IPS-18a (cell line): Measurements from ENCODE around the gene SDHAF2.
A peak's percentile ranks its signal among the peaks of the same experiment; 100 is the strongest.
"Not testable (repeated sequence)": the region's sequence is repeated elsewhere in the genome, so short reads cannot be mapped to it uniquely, and the experiment has no call there.

Experiments
- H3K27ac ChIP-seq: one replicate; pipeline ENCODE4 v1.5.1; 2013; ENCODE audit warnings: low read length
- H3K27me3 ChIP-seq: one replicate; pipeline ENCODE4 v1.6.1; 2013; ENCODE audit warnings: mild to moderate bottlenecking, low read length; ENCODE audit not compliant: control insufficient read depth, insufficient read depth
- H3K36me3 ChIP-seq: one replicate; pipeline ENCODE4 v1.6.1; 2013; ENCODE audit warnings: low read depth, low read length; ENCODE audit not compliant: control insufficient read depth
- H3K4me1 ChIP-seq: one replicate; pipeline ENCODE4 v1.6.1; 2013; ENCODE audit warnings: low read depth, low read length; ENCODE audit not compliant: control insufficient read depth
- H3K4me3 ChIP-seq: one replicate; pipeline ENCODE4 v1.5.1; 2013; ENCODE audit warnings: low read length
- H3K9ac ChIP-seq: one replicate; pipeline ENCODE4 v1.6.1; 2013; ENCODE audit warnings: mild to moderate bottlenecking, low read length, moderate library complexity
- H3K9me3 ChIP-seq: one replicate; pipeline ENCODE4 v1.6.1; 2013; ENCODE audit warnings: low read depth, low read length; ENCODE audit not compliant: control insufficient read depth

The SDHAF2 gene

GRCh38 chr11:61429691-61430582 lies at the start of gene SDHAF2, which contains the start of gene CPSF7:
SDHAF2 (plus strand) TSS chr11:61430124; CDS start chr11:61430147, 23 bp downstream.
CPSF7 (minus strand) TSS chr11:61429975; CDS start chr11:61429235, 740 bp downstream.
- no peaks in the 10 kb centered on the region for H3K27me3 ChIP-seq
- H3K9me3 ChIP-seq: no peaks in the 10 kb centered on the region
- peak within 1 kb of the TSS; percentile 97 for H3K27ac ChIP-seq
- peak within 1 kb of the TSS; percentile 86 for H3K4me3 ChIP-seq
- peak within 1 kb of the TSS; percentile 98 for H3K9ac ChIP-seq
- H3K36me3 ChIP-seq: peaks cover 37% of the 10 kb centered on the region
- no peaks in the 10 kb centered on the region for H3K4me1 ChIP-seq

GRCh38 chr11:61380884-61381283 lies 49.0 kb upstream of the SDHAF2 start:
- no peaks in the 10 kb centered on the region for H3K4me1 ChIP-seq
- H3K9ac ChIP-seq: no peak overlapping the region
- H3K9me3 ChIP-seq: no peaks in the 10 kb centered on the region
- no peak overlapping the region for H3K4me3 ChIP-seq
- H3K27me3 ChIP-seq: no peaks in the 10 kb centered on the region
- H3K27ac ChIP-seq: no peak overlapping the region
- no peaks in the 10 kb centered on the region for H3K36me3 ChIP-seq

GRCh38 chr11:61383859-61384258 lies 46.1 kb upstream of the SDHAF2 start:
- H3K4me1 ChIP-seq, H3K27ac ChIP-seq, H3K9ac ChIP-seq, H3K36me3 ChIP-seq, H3K4me3 ChIP-seq, H3K9me3 ChIP-seq, H3K27me3 ChIP-seq: not testable (repeated sequence)

GRCh38 chr11:61384271-61385242 lies 45.4 kb upstream of the SDHAF2 start:
- no peak overlapping the region for H3K9ac ChIP-seq
- no peak overlapping the region for H3K27ac ChIP-seq
- no peaks in the 10 kb centered on the region for H3K27me3 ChIP-seq
- no peaks in the 10 kb centered on the region for H3K36me3 ChIP-seq
- H3K4me1 ChIP-seq: no peaks in the 10 kb centered on the region
- H3K9me3 ChIP-seq: no peaks in the 10 kb centered on the region
- H3K4me3 ChIP-seq: no peak overlapping the region

GRCh38 chr11:61390161-61390560 lies 39.8 kb upstream of the SDHAF2 start:
- no peaks in the 10 kb centered on the region for H3K27me3 ChIP-seq

GRCh38 chr11:61392981-61393595 lies 36.8 kb upstream of the SDHAF2 start:
- Histone ChIP-seq H3K9me3 (no peaks in the 10 kb centered on the region), H3K27ac (no peak overlapping the region), H3K4me1 (no peaks in the 10 kb centered on the region), H3K4me3 (peak overlapping the region; percentile 72), H3K27me3 (no peaks in the 10 kb centered on the region), H3K36me3 (peaks cover 11% of the 10 kb centered on the region), H3K9ac (peak overlapping the region; percentile 56)

More at GRCh38 chr11:61390161-61390560, 39.8 kb upstream of the SDHAF2 start:
- no peak overlapping the region for H3K27ac ChIP-seq
- peaks cover 4% of the 10 kb centered on the region for H3K36me3 ChIP-seq
- H3K9me3 ChIP-seq: no peaks in the 10 kb centered on the region
- H3K4me3 ChIP-seq: no peak overlapping the region
- no peaks in the 10 kb centered on the region for H3K4me1 ChIP-seq
- H3K9ac ChIP-seq: no peak overlapping the region

- H3K27ac ChIP-seq: no peak overlapping the region
- H3K9me3 ChIP-seq: no peaks in the 10 kb centered on the region
- no peaks in the 10 kb centered on the region for H3K27me3 ChIP-seq
- no peak overlapping the region for H3K4me3 ChIP-seq
- H3K9ac ChIP-seq: no peak overlapping the region
- H3K36me3 ChIP-seq: peaks cover 46% of the 10 kb centered on the region
- H3K4me1 ChIP-seq: no peaks in the 10 kb centered on the region
These were observed 28.8 kb upstream of the SDHAF2 start for GRCh38 chr11:61401173-61401572.

GRCh38 chr11:61401573-61401972 lies 28.4 kb upstream of the SDHAF2 start:
- no peak overlapping the region for H3K27ac ChIP-seq
- H3K9me3 ChIP-seq: no peaks in the 10 kb centered on the region
- H3K4me3 ChIP-seq: no peak overlapping the region
- H3K27me3 ChIP-seq: no peaks in the 10 kb centered on the region
- H3K36me3 ChIP-seq: peaks cover 49% of the 10 kb centered on the region
- no peak overlapping the region for H3K9ac ChIP-seq
- H3K4me1 ChIP-seq: no peaks in the 10 kb centered on the region

GRCh38 chr11:61403658-61404057 lies 26.3 kb upstream of the SDHAF2 start:
- Histone ChIP-seq H3K36me3 (peaks cover 61% of the 10 kb centered on the region), H3K27me3 (no peaks in the 10 kb centered on the region), H3K4me1 (no peaks in the 10 kb centered on the region), H3K4me3 (no peak overlapping the region), H3K9ac (no peak overlapping the region), H3K27ac (no peak overlapping the region), H3K9me3 (no peaks in the 10 kb centered on the region)

- Histone ChIP-seq H3K9me3 (no peaks in the 10 kb centered on the region), H3K4me3 (no peak overlapping the region), H3K36me3 (peaks cover 65% of the 10 kb centered on the region), H3K9ac (no peak overlapping the region), H3K27ac (no peak overlapping the region), H3K27me3 (no peaks in the 10 kb centered on the region), H3K4me1 (no peaks in the 10 kb centered on the region)
These were observed 25.8 kb upstream of the SDHAF2 start for GRCh38 chr11:61404103-61404502.

- H3K27me3 ChIP-seq: no peaks in the 10 kb centered on the region
- H3K27ac ChIP-seq: no peak overlapping the region
- no peaks in the 10 kb centered on the region for H3K9me3 ChIP-seq
- peaks cover 66% of the 10 kb centered on the region for H3K36me3 ChIP-seq
- H3K4me3 ChIP-seq: no peak overlapping the region
- H3K4me1 ChIP-seq: no peaks in the 10 kb centered on the region
- H3K9ac ChIP-seq: no peak overlapping the region
These were observed 25.3 kb upstream of the SDHAF2 start for GRCh38 chr11:61404641-61405040.
